SKM-1 treated with dmso at 0.1 percent for 144 hours (cell line): ENCODE measurements around the gene WNT7B.

Experiments used
- DNase-seq: peaks from one replicate; lab custom pipeline; 2025; ENCODE audit not compliant: unreplicated experiment; lab: John Stamatoyannopoulos, UW

Gene WNT7B

GRCh38 chr22:45914309-45914708 lies 62.7 kb downstream of the WNT7B start:
- DNase-seq = no peak

GRCh38 chr22:45912910-45913309 lies 64.1 kb downstream of the WNT7B start:
- DNase-seq = no peak

GRCh38 chr22:45911601-45912271 lies 65.2 kb downstream of the WNT7B start:
- DNase-seq = peak; percentile 57

GRCh38 chr22:45910928-45911467 lies 66.0 kb downstream of the WNT7B start:
- no peak for DNase-seq

- no peak for DNase-seq
Measured at GRCh38 chr22:45908961-45909360, 68.0 kb downstream of the WNT7B start.

- DNase-seq = no peak
Measured at GRCh38 chr22:45907996-45908395, 69.0 kb downstream of the WNT7B start.

GRCh38 chr22:45907378-45907777 lies 69.6 kb downstream of the WNT7B start:
- DNase-seq = no peak

- DNase-seq = no peak
Measured at GRCh38 chr22:45906946-45907345, 70.0 kb downstream of the WNT7B start.

GRCh38 chr22:45905924-45906865 lies 70.8 kb downstream of the WNT7B start:
- DNase-seq = no peak

GRCh38 chr22:45905326-45905923 lies 71.5 kb downstream of the WNT7B start:
- no peak for DNase-seq

- DNase-seq = no peak
Measured at GRCh38 chr22:45904236-45904635, 72.7 kb downstream of the WNT7B start.

GRCh38 chr22:45903355-45904135 lies 73.4 kb downstream of the WNT7B start:
- no peak for DNase-seq

GRCh38 chr22:45897736-45898135 lies 79.2 kb downstream of the WNT7B start:
- DNase-seq = no peak

GRCh38 chr22:45896964-45897538 lies 79.9 kb downstream of the WNT7B start:
- no peak for DNase-seq

- DNase-seq = no peak
Measured at GRCh38 chr22:45896153-45896951, 80.6 kb downstream of the WNT7B start.

GRCh38 chr22:45895436-45896152 lies 81.4 kb downstream of the WNT7B start:
- no peak for DNase-seq

GRCh38 chr22:45893516-45893915 lies 83.4 kb downstream of the WNT7B start:
- DNase-seq = no peak

- no peak for DNase-seq
Measured at GRCh38 chr22:45892681-45893461, 84.1 kb downstream of the WNT7B start.
